ENCODE data around the gene CAMK1.

The CAMK1 gene

DNA sequence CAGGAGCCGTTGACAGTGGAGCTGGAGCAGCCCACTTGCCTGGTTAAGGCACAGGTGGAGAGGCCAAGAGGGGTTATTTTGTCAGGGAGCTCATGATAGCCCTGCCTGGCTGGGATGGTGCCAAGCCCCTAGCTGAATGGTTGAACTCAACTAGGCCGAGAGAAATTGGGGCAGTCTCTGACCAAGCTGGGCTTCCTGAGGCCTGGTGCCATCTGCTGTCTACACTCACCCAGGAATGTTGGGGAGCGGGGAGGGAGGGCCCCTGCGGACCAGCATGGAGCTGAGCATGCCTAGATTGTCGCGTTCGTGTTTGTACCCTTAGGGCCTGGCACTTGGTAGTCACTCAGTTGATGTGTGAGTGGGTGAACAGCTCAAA, 37.0 kb downstream of the CAMK1 start:
- no peak for DNase-seq

GRCh38 chr3:9732080-9732739, 37.5 kb downstream of the CAMK1 start:
- peak; percentile 61 for DNase-seq

GRCh38 chr3:9731206-9732079, 38.3 kb downstream of the CAMK1 start, which contains the start of gene BRPF1:
Gene BRPF1, plus strand, starts transcription at chr3:9731735. Its CDS starts 2,406 bp downstream, at chr3:9734141.
- DNase-seq: peak; percentile 99

DNA sequence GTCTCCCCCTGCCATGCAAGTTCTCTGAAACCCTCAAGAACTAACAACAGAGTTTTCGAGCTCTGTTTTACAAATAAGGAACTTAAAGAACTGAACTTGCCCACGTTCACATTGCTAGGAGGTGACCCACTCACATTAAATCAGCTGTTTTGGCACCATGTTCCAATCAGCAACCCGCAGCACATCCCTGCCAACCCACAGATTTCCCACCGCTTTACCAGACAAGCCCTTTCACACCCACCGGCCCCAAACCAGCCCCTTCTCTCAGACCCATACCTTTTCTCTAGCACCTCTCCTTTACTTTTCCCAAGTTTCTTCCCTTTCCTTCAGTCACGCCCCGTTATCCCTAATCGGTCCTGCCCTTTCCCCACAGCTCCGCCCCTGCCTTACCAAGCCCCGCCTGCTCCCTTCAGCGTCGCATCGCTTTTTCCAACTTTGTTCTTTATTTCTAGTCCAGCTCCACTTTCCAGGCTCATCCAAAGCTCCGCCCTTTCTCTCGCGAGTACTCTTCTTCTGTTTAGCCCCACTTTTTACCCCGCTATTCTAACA, 39.0 kb downstream of the CAMK1 start:
- DNase-seq: no peak

DNA sequence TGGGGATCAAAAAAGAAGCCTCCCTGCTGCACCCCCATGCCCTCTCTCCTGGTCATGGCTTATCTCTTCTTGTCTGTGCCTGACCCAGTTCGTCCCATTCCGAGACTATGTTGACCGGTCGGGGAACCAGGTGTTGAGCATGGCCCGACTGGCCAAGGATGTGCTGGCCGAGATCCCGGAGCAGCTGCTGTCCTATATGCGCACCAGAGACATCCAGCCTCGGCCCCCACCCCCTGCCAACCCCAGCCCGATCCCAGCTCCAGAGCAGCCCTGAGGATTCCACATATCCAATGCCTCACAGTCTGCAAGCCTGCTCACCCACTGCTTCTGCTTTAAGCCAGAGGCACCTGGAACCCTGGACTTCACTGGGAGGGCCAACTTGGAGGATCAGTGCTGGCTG, 40.3 kb downstream of the CAMK1 start:
- no peak for DNase-seq

GRCh38 chr3:9727743-9728142, 42.0 kb downstream of the CAMK1 start:
- DNase-seq: no peak

DNA sequence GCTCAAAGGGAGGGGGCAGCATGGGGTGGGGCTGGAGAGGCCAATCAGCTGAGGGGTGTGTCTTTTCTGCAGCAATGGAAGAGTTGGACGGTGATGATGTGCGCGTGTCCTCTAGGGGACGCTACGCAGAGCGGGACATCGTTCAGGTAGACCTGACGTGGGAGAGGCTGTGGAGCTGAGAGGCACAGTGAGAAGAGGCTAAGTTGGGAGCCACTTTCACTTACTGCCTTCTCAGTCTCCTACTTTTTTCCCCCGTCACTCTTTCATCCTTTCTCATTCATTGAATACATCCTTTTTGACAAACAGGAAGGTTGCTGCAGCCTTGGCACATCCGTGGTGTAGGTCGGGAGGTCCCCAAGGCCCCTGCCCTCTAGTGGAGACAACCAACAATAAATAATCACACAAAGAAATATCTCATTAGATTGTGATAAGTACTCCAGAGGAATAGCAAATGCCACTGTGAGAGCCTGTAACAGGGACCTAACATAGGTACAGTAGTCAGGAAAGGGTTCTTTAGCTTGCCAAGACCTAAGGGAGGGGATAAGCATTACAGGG, 42.6 kb downstream of the CAMK1 start:
- DNase-seq: peak; percentile 71

GRCh38 chr3:9725775-9726515, 43.8 kb downstream of the CAMK1 start:
- DNase-seq: no peak

- DNase-seq: no peak
Measured at GRCh38 chr3:9721700-9722060, 48.1 kb downstream of the CAMK1 start.

GRCh38 chr3:9721015-9721699, 48.6 kb downstream of the CAMK1 start:
- no peak for DNase-seq

DNA sequence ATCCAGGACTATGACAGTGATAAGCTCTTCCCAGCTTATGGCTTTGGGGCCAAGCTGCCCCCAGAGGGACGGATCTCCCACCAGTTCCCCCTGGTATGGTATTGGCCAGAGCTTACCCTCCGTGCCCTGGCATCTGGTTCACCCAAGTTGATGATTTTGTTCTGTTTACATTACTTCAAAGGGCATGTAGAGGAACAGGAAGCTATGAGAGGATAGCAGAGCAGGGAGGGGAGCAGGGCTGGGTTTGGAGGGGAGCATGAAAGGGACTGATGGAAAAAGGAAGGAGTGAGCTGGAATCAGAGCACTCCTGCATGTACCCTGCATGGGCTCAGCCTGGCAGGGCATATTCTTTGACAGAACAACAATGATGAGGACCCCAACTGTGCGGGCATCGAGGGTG, 51.6 kb downstream of the CAMK1 start:
- DNase-seq: no peak

GRCh38 chr3:9717563-9717962, 52.2 kb downstream of the CAMK1 start:
- DNase-seq: no peak

DNA sequence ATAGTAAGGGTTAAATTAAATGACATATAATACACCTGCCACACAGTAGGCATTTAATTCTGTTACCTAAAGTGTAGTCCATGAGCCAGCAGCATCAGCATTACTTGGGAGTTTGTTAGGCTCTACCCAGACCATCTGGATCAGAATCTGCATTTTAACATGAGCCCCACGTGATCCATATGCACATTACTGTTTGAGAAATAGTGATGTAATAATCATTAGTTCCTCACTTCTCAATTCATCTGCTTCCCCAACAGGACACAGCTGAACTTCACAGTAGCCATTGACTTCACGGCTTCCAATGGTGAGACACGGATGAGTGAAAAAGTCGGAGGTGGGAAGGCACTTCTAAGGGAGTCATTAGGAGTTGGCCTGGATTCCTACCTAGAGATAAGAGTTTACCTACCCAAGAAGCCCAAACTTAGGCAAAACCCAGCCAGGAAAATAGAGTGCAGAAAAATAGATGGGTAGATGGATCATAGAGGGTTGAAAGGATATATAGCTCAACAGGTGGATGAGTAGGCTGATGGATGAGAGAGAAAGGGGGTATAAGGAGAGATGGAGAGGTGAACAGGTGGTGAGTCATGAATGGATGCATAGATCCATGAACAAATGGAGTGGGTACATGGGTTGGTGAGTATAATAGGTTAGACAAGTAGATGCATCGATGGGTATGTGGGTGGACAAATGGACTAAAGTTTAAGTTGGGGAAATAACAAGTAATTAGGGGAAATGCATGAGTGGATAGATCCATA, 52.8 kb downstream of the CAMK1 start:
- no peak for DNase-seq

- peak; percentile 50 for DNase-seq
Measured at GRCh38 chr3:9715764-9716437, 53.8 kb downstream of the CAMK1 start.

DNA sequence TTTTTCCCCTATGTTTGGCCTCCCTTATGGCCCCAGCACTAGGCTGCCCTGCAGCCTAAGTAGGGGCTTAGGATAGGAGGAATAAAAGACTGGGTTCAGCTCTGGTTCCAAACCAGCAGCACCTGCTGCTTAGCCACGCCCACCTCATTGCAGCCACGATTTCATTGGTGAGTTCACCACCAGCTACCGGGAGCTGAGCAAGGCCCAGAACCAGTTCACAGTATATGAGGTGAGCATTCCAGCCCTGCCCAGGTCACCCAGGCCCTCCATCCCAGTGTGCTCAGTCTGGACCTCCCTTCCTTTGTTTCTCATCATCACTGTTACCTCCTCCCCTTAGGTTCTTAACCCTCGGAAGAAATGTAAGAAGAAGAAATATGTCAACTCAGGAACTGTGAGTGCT, 54.6 kb downstream of the CAMK1 start:
- no peak for DNase-seq

- DNase-seq: no peak
Measured at GRCh38 chr3:9713142-9713541, 56.6 kb downstream of the CAMK1 start.

DNA sequence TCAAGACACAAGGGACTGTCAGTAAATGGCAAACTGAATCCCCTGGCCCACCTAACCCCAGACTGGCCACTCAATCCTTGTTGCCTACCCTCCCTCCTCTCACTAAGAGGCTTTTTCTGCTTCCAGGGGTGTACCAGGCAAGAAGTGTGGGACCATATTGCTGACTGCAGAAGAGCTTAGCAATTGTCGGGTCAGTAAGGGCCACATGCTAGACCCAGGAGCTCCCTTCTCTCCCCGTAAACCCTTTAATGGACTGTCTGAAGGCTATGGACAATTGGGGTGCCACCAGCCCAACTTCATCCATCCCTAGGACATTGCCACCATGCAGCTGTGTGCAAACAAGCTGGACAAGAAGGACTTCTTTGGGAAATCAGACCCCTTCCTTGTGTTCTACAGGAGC, 57.3 kb downstream of the CAMK1 start:
- no peak for DNase-seq

- DNase-seq: no peak
Measured at GRCh38 chr3:9710174-9710739, 59.5 kb downstream of the CAMK1 start.

Data from stimulated activated CD8-positive, alpha-beta memory T cell treated with anti-CD3 and anti-CD28 coated beads, Interleukin-4, amount 100 ng/mL, for 48 hours (primary cell).